ENCODE measurements around the gene BICRAL. TPM values are rescaled to one million over a fixed set of nuclear protein-coding genes. Genes with fewer than 3 reads are reported as not detected.
A peak's percentile ranks its signal among the peaks of the same experiment; 100 is the strongest.

The BICRAL gene
- total RNA-seq, 1 donor from 2014 or later = 20.7 TPM

DNA sequence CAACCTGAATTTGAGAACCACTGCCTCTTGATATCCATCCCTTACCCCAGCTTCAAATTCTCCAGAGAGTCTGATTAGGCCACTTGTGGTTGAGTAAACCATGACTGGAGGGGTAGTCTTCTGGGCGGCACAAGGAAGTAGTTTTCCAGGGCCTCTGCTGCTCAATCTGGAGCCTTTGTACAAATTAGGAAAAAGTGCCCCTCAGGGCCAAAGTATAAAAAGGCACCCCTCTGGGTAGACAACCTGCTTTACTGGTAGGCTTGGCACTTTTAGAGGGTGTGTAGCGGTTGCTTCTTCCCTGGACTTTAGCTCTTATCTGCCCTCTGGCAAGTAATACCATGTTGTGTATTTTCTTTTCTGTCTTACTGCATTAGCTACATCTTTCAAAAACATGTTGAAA lies 64.7 kb downstream of the BICRAL start:
- DNase-seq (no peak), ATAC-seq (peak; percentile 37 to 57)
- Histone ChIP-seq H3K27ac (no peak overlapping the region), H3K4me3 (no peak overlapping the region), H3K4me1 (no peaks in the 10 kb centered on the region), H3K36me3 (peaks cover 16% of the 10 kb centered on the region), H3K9me3 (no peaks in the 10 kb centered on the region), H3K27me3 (ENCODE audit: low read depth) (no peaks in the 10 kb centered on the region)
- TF ChIP-seq, protein P1, sequence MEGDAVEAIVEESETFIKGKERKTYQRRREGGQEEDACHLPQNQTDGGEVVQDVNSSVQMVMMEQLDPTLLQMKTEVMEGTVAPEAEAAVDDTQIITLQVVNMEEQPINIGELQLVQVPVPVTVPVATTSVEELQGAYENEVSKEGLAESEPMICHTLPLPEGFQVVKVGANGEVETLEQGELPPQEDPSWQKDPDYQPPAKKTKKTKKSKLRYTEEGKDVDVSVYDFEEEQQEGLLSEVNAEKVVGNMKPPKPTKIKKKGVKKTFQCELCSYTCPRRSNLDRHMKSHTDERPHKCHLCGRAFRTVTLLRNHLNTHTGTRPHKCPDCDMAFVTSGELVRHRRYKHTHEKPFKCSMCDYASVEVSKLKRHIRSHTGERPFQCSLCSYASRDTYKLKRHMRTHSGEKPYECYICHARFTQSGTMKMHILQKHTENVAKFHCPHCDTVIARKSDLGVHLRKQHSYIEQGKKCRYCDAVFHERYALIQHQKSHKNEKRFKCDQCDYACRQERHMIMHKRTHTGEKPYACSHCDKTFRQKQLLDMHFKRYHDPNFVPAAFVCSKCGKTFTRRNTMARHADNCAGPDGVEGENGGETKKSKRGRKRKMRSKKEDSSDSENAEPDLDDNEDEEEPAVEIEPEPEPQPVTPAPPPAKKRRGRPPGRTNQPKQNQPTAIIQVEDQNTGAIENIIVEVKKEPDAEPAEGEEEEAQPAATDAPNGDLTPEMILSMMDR (IDR thresholded peaks at IDR 0.05) = no peak
- intact Hi-C loops (cut with DNase I) = no loop called here

DNA sequence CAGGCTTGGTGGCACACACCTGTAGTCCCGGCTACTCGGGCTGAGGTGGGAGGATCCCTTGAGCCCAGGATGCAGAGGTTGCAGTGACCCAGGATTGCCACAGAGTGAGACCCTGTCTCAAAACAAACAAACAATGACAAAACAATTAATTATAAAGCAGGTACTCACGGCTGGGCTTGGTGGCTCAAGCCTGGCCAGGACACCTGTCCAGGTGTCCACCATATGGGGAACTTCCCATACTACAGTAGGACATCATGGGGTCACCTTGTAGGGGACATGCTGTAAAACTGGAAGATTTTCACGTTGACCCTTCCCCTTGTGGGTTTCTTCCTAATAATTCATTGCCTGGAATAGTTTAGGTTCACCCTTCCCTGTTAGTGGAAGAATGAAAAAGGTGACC lies 66.8 kb downstream of the BICRAL start:
- no peak overlapping the region for H3K27ac ChIP-seq
- H3K4me1 ChIP-seq = no peaks in the 10 kb centered on the region
- peaks cover 28% of the 10 kb centered on the region for H3K36me3 ChIP-seq
- H3K27me3 ChIP-seq (ENCODE audit: low read depth) = no peaks in the 10 kb centered on the region
- intact Hi-C loops (cut with DNase I) = no loop called here
- DNase-seq (no peak), ATAC-seq (no peak)
- TF ChIP-seq, protein P1 (IDR thresholded peaks at IDR 0.05) = no peak
- H3K4me3 ChIP-seq = no peak overlapping the region
- no peaks in the 10 kb centered on the region for H3K9me3 ChIP-seq

DNA sequence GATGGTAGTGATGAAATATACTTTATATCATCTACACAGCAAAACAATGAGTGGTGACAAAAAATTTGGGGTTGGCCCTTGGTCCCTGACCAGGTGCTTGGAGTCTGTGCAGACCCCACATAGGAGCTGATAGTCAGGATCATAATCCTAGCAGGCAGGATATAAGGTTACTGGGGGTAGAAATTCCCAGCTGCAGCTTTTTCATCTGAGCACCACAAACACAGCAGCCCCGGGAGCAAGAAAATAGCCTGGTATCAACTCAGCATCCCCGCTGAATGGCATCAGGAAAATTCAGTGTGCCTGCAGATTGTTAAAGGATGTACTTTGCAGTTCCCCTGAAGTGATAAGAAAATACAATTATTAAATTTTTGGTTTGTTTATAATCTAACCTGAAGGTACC lies 69.7 kb downstream of the BICRAL start:
- Histone ChIP-seq H3K4me1 (no peaks in the 10 kb centered on the region), H3K27ac (no peak overlapping the region), H3K27me3 (ENCODE audit: low read depth) (no peaks in the 10 kb centered on the region), H3K4me3 (no peak overlapping the region), H3K36me3 (peaks cover 51% of the 10 kb centered on the region), H3K9me3 (no peaks in the 10 kb centered on the region)
- TF ChIP-seq, protein P1 (IDR thresholded peaks at IDR 0.05) = no peak
- intact Hi-C loops (cut with DNase I) = no loop called here
- DNase-seq = no peak
- ATAC-seq = no peak

DNA sequence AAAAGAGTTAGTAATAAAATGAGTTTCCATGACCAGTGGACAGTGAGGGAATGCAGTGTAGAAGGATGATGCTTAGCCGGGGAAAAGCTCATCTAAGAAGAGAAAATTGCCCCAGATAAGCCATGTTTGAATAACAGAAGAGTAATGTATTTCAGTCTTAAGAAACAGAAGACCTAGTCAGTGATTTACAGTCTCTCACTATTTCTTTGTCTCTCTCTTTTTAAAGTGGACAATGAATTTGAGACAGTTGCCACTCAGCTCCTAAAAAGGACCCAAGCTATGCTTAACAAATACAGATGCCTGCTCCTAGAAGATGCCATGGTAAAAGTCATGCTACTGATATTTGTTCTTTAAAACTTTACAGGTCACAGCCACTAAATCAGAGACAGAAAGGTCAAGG lies 78.2 kb downstream of the BICRAL start:
- no peaks in the 10 kb centered on the region for H3K4me1 ChIP-seq
- intact Hi-C loops (cut with DNase I) = no loop called here
- DNase-seq (no peak), ATAC-seq (no peak)
- no peaks in the 10 kb centered on the region for H3K9me3 ChIP-seq
- H3K27ac ChIP-seq = no peak overlapping the region
- TF ChIP-seq, protein P1 (IDR thresholded peaks at IDR 0.05) = no peak
- H3K36me3 ChIP-seq = peaks cover 100% of the 10 kb centered on the region
- H3K27me3 ChIP-seq (ENCODE audit: low read depth) = no peaks in the 10 kb centered on the region
- no peak overlapping the region for H3K4me3 ChIP-seq

DNA sequence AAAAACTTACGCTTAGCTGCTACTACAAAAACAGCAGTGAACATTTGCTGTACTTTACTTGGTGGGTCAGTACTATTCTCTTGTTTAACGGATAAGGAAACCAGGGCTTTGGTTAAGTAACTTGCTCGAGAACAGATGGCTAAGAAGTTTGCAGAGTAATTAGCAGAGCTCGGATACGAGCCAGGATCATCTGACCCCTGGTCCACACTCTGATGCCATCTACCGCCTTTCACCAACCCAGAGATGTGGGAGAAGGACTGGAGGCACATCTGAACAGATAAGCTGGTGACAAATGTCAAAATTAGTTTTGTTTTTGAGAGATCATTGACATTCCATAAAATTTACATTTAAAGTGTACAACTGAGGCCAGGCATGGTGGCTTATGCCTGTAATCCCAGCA lies 78.6 kb downstream of the BICRAL start:
- no peak for ATAC-seq
- intact Hi-C loops (cut with DNase I) = no loop called here
- Histone ChIP-seq H3K27ac (no peak overlapping the region), H3K4me1 (no peaks in the 10 kb centered on the region), H3K4me3 (no peak overlapping the region), H3K27me3 (ENCODE audit: low read depth) (no peaks in the 10 kb centered on the region), H3K9me3 (no peaks in the 10 kb centered on the region), H3K36me3 (peaks cover 100% of the 10 kb centered on the region)
- DNase-seq = no peak
- TF ChIP-seq, protein P1 (IDR thresholded peaks at IDR 0.05) = no peak

DNA sequence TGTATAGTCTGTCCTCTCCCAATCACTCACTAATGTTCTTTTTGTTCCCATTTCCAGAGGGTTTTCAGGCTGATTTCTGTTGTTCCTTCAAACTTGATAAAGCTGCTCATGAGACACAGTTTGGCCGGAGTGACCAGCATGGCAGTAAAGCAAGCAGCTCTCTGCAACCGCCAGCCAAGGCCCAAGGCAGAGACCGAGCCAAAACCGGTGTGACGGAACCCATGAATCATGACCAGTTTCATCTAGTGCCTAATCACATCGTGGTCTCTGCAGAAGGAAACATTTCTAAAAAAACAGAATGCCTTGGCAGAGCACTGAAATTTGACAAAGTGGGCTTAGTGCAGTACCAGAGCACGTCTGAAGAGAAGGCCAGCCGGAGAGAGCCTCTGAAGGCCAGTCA lies 82.8 kb downstream of the BICRAL start:
- no peaks in the 10 kb centered on the region for H3K27me3 ChIP-seq (ENCODE audit: low read depth)
- TF ChIP-seq, protein P1 (IDR thresholded peaks at IDR 0.05) = no peak
- no peak overlapping the region for H3K27ac ChIP-seq
- no peaks in the 10 kb centered on the region for H3K9me3 ChIP-seq
- H3K4me3 ChIP-seq = no peak overlapping the region
- no peak for DNase-seq
- H3K36me3 ChIP-seq = peaks cover 86% of the 10 kb centered on the region
- no peaks in the 10 kb centered on the region for H3K4me1 ChIP-seq
- ATAC-seq = no peak
- intact Hi-C loops (cut with DNase I) = no loop called here

All from lower lobe of right lung (tissue), 2 donors.